A673 (cell line): ENCODE data around the gene CEMIP2.

Experiments
- EZH2 ChIP-seq: fragments of 200-600 bp; sonication (generic); IDR thresholded peaks from 2 replicates; pipeline ENCODE4 v1.6.1; 2017; ENCODE audit warnings: borderline replicate concordance, low read depth, mild to moderate bottlenecking, mixed read lengths, antibody characterized with exemption, low read length; ENCODE audit not compliant: poor library complexity, severe bottlenecking
- TF ChIP-seq, protein P1 (sequence below): fragments of 300-800, 200-600 bp; sonication (generic); conservative IDR thresholded peaks from 2 replicates; pipeline ENCODE4 v1.5.1; 2017; ENCODE audit warnings: low read depth, mild to moderate bottlenecking, antibody characterized with exemption, low read length, moderate library complexity, mixed read lengths

DNA sequence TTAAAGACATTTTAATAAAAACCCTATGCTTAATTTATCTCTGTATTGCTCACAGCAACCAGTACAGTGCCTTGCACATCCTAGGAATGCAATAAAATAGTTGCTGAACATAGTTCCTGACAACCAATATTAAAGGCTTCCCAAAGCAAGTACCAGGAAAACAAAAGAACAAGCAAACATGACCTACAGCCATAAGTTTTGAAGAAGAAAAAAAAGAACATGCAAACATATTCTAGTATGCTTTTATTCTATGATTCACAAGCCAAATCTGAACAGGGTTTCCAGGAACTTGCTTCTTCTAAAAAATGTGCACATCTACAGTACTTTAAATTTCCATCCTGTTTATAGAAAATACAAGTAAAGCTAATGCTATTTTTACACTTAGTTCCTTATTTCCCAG, 4.5 kb downstream of the CEMIP2 start:
- TF ChIP-seq, protein P1, sequence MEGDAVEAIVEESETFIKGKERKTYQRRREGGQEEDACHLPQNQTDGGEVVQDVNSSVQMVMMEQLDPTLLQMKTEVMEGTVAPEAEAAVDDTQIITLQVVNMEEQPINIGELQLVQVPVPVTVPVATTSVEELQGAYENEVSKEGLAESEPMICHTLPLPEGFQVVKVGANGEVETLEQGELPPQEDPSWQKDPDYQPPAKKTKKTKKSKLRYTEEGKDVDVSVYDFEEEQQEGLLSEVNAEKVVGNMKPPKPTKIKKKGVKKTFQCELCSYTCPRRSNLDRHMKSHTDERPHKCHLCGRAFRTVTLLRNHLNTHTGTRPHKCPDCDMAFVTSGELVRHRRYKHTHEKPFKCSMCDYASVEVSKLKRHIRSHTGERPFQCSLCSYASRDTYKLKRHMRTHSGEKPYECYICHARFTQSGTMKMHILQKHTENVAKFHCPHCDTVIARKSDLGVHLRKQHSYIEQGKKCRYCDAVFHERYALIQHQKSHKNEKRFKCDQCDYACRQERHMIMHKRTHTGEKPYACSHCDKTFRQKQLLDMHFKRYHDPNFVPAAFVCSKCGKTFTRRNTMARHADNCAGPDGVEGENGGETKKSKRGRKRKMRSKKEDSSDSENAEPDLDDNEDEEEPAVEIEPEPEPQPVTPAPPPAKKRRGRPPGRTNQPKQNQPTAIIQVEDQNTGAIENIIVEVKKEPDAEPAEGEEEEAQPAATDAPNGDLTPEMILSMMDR, result no peak
- no peak for TF ChIP-seq EZH2
